OCI-LY3 (cell line): ENCODE results near the gene UBE2E1.

ENCODE experiments used
- H2AFZ ChIP-seq: fragments of 200-600, 300-600 bp; shearing (Covaris generic); 2 replicates; pipeline ENCODE4 v1.6.0; 2014; ENCODE audit warnings: antibody characterized with exemption, low read depth, low read length
- H3K27ac ChIP-seq: fragments of 200-600, 300-600 bp; sonication (generic); 2 replicates; pipeline ENCODE4 v1.5.1; 2014; ENCODE audit warnings: mild to moderate bottlenecking, low read length, moderate library complexity, mixed read lengths
- H3K27me3 ChIP-seq: fragments of 200-600, 300-600 bp; sonication (generic); 2 replicates; pipeline ENCODE4 v1.6.1; 2014; ENCODE audit warnings: low read depth, low read length, mixed read lengths
- H3K36me3 ChIP-seq: fragments of 200-600, 300-600 bp; sonication (generic); replicated peaks from 2 replicates; pipeline ENCODE3; 2014; ENCODE audit warnings: low read depth, low read length, mixed read lengths
- H3K4me1 ChIP-seq: fragments of 300-600, 200-600 bp; sonication (generic); 2 replicates; pipeline ENCODE4 v1.6.1; 2014; ENCODE audit warnings: low read length, mixed read lengths
- H3K4me2 ChIP-seq: fragments of 200-600, 300-600 bp; sonication (generic); 2 replicates; pipeline ENCODE4 v1.6.1; 2014; ENCODE audit warnings: low read length, mixed read lengths
- H3K4me3 ChIP-seq: fragments of 300-600, 200-600 bp; sonication (generic); 2 replicates; pipeline ENCODE4 v1.5.1; 2014; ENCODE audit warnings: antibody characterized with exemption, mild to moderate bottlenecking, low read length, moderate library complexity
- H3K79me2 ChIP-seq: fragments of 300-600, 200-600 bp; shearing (Covaris generic); 2 replicates; pipeline ENCODE4 v1.6.1; 2014; ENCODE audit warnings: mild to moderate bottlenecking, low read length, mixed read lengths
- H3K9ac ChIP-seq: fragments of 300-600, 200-600 bp; shearing (Covaris generic); 2 replicates; pipeline ENCODE4 v1.6.0; 2014; ENCODE audit warnings: mild to moderate bottlenecking, low read length, moderate library complexity
- H3K9me3 ChIP-seq: fragments of 200-600, 300-600 bp; shearing (Covaris generic); 2 replicates; pipeline ENCODE4 v1.6.1; 2014; ENCODE audit warnings: low read length, mixed read lengths; ENCODE audit not compliant: insufficient read depth
- H4K20me1 ChIP-seq: fragments of 200-600, 300-600 bp; sonication (generic); 2 replicates; pipeline ENCODE4 v1.6.1; 2016; ENCODE audit warnings: low read length, mixed read lengths; ENCODE audit not compliant: insufficient read depth
- EZH2phosphoT487 ChIP-seq: fragments of 200-600 bp; shearing (Covaris generic); IDR thresholded peaks from 2 replicates; pipeline ENCODE4 v1.6.1; 2018; ENCODE audit warnings: antibody characterized with exemption, mixed run types, low read depth
- TF ChIP-seq, protein P1 (sequence below): fragments of 200-600, 300-600 bp; sonication (generic); IDR thresholded peaks from 2 replicates; pipeline ENCODE4 v1.5.1; 2014; ENCODE audit warnings: antibody characterized with exemption, low read length, low read depth

UBE2E1 gene

DNA sequence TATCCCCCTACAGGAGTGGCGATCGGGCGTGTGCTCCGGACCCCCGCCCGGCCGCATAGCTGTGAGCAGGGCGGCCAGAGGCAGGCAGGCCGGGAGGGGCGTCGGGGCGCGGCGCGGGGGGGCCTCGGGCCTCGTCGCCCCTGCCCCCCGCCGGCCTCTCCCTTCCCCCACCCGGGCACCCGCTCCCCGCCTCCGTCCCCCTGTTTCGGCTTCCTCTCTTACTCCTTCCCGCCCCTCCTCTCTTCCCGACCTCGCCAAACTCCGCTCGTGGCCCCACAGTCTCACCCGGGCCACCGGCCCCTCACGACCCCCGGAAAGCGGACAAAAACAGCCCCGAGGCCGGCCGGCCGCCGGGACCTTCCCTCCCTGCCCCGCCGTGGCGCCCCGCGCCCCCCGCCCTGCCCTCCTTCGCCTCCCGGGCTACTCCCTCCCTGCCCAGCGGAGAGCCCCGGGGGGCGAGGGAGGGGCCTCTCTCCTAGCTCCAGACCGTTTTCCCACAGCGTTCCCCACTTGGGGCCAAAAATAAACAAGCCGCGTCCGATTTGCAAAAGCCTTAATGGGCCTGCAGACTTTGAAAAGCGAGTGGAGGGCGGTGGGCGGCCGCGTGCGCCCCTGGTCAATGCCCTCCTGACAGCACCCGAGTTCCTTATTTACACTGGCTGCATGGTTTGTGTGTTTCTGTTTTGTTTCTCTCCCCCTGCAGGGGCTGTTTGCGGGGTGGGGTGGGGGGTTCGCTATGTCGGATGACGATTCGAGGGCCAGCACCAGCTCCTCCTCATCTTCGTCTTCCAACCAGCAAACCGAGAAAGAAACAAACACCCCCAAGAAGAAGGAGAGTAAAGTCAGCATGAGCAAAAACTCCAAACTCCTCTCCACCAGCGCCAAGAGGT, 1.0 kb downstream of the UBE2E1 start:
- peak overlapping the region; percentile 90 for H3K4me3 ChIP-seq
- peak overlapping the region; percentile 7; the same call in 1 of the 2 replicates for H3K27ac ChIP-seq
- H3K4me2 ChIP-seq = peak overlapping the region; percentile 99
- H2AFZ ChIP-seq = 0 out of 2 replicates have a peak overlapping the region, but pooled peaks have one; percentile 24
- TF ChIP-seq, protein P1, sequence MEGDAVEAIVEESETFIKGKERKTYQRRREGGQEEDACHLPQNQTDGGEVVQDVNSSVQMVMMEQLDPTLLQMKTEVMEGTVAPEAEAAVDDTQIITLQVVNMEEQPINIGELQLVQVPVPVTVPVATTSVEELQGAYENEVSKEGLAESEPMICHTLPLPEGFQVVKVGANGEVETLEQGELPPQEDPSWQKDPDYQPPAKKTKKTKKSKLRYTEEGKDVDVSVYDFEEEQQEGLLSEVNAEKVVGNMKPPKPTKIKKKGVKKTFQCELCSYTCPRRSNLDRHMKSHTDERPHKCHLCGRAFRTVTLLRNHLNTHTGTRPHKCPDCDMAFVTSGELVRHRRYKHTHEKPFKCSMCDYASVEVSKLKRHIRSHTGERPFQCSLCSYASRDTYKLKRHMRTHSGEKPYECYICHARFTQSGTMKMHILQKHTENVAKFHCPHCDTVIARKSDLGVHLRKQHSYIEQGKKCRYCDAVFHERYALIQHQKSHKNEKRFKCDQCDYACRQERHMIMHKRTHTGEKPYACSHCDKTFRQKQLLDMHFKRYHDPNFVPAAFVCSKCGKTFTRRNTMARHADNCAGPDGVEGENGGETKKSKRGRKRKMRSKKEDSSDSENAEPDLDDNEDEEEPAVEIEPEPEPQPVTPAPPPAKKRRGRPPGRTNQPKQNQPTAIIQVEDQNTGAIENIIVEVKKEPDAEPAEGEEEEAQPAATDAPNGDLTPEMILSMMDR = no peak
- TF ChIP-seq EZH2phosphoT487 = no peak
- peaks cover 37% of the 10 kb centered on the region for H3K4me1 ChIP-seq
- peaks cover 24% of the 10 kb centered on the region for H3K79me2 ChIP-seq
- peaks cover 21% of the 10 kb centered on the region for H3K36me3 ChIP-seq
- no peaks in the 10 kb centered on the region for H3K9me3 ChIP-seq
- H3K9ac ChIP-seq = peak overlapping the region; percentile 86
- H3K27me3 ChIP-seq = peaks cover 27% of the 10 kb centered on the region
- 0 out of 2 replicates have a peak, but pooled peaks cover 3% of the 10 kb centered on the region for H4K20me1 ChIP-seq

- Histone ChIP-seq H2AFZ (no peak overlapping the region), H3K4me1 (peaks cover 41% of the 10 kb centered on the region), H3K27me3 (peaks cover 26% of the 10 kb centered on the region), H3K4me2 (peak overlapping the region; percentile 99), H3K9me3 (no peaks in the 10 kb centered on the region), H3K27ac (no peak overlapping the region), H3K9ac (peak overlapping the region; percentile 86), H3K36me3 (peaks cover 28% of the 10 kb centered on the region), H4K20me1 (0 out of 2 replicates have a peak, but pooled peaks cover 3% of the 10 kb centered on the region), H3K4me3 (peak overlapping the region; percentile 90), H3K79me2 (peaks cover 32% of the 10 kb centered on the region)
- TF ChIP-seq EZH2phosphoT487 = no peak
- TF ChIP-seq, protein P1 = no peak
Measured at GRCh38 chr3:23807424-23808015, 1.8 kb downstream of the UBE2E1 start.

DNA sequence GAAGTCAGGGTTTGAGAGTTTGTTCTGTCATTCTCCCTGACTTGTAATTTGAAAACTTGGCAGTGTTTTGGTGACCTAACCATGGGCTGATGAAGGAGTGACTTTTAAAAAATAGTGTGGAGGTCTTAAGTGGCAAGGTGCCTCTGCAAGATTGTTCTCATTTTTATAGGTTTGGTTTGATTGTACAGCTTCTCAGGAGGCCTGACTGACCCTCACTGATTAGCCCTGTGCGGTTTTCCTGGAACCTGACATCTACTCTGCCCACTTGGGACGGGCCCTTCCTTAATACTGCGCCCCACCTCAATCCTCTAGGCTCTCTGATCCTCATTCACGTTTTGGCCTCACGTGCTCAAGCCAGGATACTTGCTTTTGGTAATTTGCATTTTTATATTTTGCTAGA, 2.8 kb downstream of the UBE2E1 start:
- H3K79me2 ChIP-seq = peaks cover 39% of the 10 kb centered on the region
- no peaks in the 10 kb centered on the region for H3K9me3 ChIP-seq
- no peak for TF ChIP-seq EZH2phosphoT487
- TF ChIP-seq, protein P1 = no peak
- no peak overlapping the region for H3K4me3 ChIP-seq
- no peak overlapping the region for H2AFZ ChIP-seq
- H3K27ac ChIP-seq = no peak overlapping the region
- peaks cover 21% of the 10 kb centered on the region for H3K27me3 ChIP-seq
- 0 out of 2 replicates have a peak, but pooled peaks cover 3% of the 10 kb centered on the region for H4K20me1 ChIP-seq
- peaks cover 33% of the 10 kb centered on the region for H3K36me3 ChIP-seq
- H3K4me1 ChIP-seq = peaks cover 41% of the 10 kb centered on the region
- H3K4me2 ChIP-seq = no peak overlapping the region
- H3K9ac ChIP-seq = no peak overlapping the region

DNA sequence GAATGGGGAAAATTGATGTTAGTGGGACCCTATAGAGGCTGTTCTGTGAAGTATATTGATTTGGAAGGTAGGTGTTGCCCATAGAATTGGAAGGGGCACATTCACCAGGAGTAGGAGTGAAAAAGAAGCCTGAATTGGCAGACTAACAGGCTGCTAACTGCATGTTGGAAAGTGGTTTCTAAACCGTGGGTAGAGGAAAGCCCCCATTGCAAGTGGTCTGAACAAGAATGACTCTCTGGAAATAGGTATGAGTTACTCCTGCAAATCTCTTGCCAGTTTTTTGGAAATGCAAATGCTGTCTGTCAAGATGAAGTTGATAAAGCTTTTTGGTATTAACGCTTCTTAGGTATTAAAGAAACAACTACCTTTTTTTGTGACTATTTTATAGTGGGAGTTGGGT, 3.5 kb downstream of the UBE2E1 start:
- Histone ChIP-seq H4K20me1 (0 out of 2 replicates have a peak, but pooled peaks cover 3% of the 10 kb centered on the region), H3K27me3 (peaks cover 13% of the 10 kb centered on the region), H3K4me3 (no peak overlapping the region), H3K9ac (no peak overlapping the region), H2AFZ (no peak overlapping the region), H3K4me2 (no peak overlapping the region), H3K9me3 (no peaks in the 10 kb centered on the region), H3K79me2 (peaks cover 45% of the 10 kb centered on the region), H3K4me1 (peaks cover 41% of the 10 kb centered on the region), H3K36me3 (peaks cover 33% of the 10 kb centered on the region), H3K27ac (no peak overlapping the region)
- TF ChIP-seq, protein P1 = no peak
- no peak for TF ChIP-seq EZH2phosphoT487
